Measurements from ENCODE around the gene FILIP1.
"Not testable (repeated sequence)": the region's sequence is repeated elsewhere in the genome, so short reads cannot be mapped to it uniquely, and the experiment has no call there.

Gene FILIP1

GRCh38 chr6:75419416-75419815, 74.2 kb downstream of the FILIP1 start:
- H3K27ac ChIP-seq (ENCODE audit: low read depth, low read length) = no peak overlapping the region
- H3K9me3 ChIP-seq (ENCODE audit: control insufficient read depth, insufficient read depth, low read depth, low read length) = no peaks in the 10 kb centered on the region
- no peaks in the 10 kb centered on the region for H3K27me3 ChIP-seq (ENCODE audit: control insufficient read depth, insufficient read depth, low read length)
- no peak overlapping the region for H3K4me3 ChIP-seq (ENCODE audit: low read depth, low read length)
- no peaks in the 10 kb centered on the region; the same call in 1 of the 2 replicates for H3K4me1 ChIP-seq (ENCODE audit: control insufficient read depth, insufficient read depth, low read length)
- no peaks in the 10 kb centered on the region for H3K36me3 ChIP-seq (ENCODE audit: control insufficient read depth, insufficient read depth, low read length)
- H3K9ac ChIP-seq (ENCODE audit: low read length) = no peak overlapping the region

DNA sequence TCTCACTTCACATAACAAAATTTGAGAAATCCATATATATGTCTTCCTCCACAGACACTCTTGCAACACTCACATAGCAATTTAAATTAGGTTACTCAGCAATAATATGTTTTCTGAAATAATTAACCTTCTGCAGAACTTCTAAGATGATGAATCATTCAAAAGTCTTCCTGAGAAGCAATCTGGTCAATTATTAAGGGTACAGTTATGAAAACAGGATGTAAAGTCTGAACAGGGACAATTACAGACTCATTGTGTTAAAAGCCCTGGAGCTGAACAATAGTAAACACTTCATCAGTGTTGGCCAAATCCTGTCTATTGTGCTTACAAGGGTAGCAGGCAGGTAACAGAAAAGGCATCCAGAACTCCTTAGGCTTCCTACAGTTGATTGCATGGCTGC, 75.4 kb downstream of the FILIP1 start:
- no peaks in the 10 kb centered on the region for H3K9me3 ChIP-seq (ENCODE audit: control insufficient read depth, insufficient read depth, low read depth, low read length)
- H3K4me1 ChIP-seq (ENCODE audit: control insufficient read depth, insufficient read depth, low read length) = no peaks in the 10 kb centered on the region; the same call in 1 of the 2 replicates
- H3K9ac ChIP-seq (ENCODE audit: low read length) = no peak overlapping the region
- H3K27ac ChIP-seq (ENCODE audit: low read depth, low read length) = no peak overlapping the region
- H3K36me3 ChIP-seq (ENCODE audit: control insufficient read depth, insufficient read depth, low read length) = no peaks in the 10 kb centered on the region
- no peaks in the 10 kb centered on the region for H3K27me3 ChIP-seq (ENCODE audit: control insufficient read depth, insufficient read depth, low read length)
- H3K4me3 ChIP-seq (ENCODE audit: low read depth, low read length) = no peak overlapping the region

DNA sequence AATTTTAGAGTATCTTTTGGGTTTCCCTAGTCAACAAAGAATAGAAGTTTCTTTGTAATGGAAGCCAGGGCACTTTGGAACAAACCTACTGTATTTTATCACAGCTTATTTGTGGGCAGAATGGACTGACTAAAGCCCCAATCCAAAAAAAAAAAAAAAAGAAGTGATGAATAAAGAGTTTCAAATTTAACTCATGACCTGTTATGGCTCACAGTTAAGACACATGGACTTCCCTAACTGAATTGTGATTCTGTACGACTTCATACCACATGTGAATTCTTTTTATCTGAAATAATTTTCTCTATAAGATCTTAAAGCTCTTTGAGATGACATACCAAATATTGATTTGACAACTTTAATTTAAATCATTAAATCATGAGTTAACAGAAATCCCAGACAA, 77.2 kb downstream of the FILIP1 start:
- Histone ChIP-seq H3K4me1 (ENCODE audit: control insufficient read depth, insufficient read depth, low read length) (no peaks in the 10 kb centered on the region; the same call in 1 of the 2 replicates), H3K4me3 (ENCODE audit: low read depth, low read length) (no peak overlapping the region), H3K27me3 (ENCODE audit: control insufficient read depth, insufficient read depth, low read length) (no peaks in the 10 kb centered on the region), H3K9me3 (ENCODE audit: control insufficient read depth, insufficient read depth, low read depth, low read length) (no peaks in the 10 kb centered on the region), H3K9ac (ENCODE audit: low read length) (no peak overlapping the region), H3K27ac (ENCODE audit: low read depth, low read length) (no peak overlapping the region), H3K36me3 (ENCODE audit: control insufficient read depth, insufficient read depth, low read length) (no peaks in the 10 kb centered on the region)

DNA sequence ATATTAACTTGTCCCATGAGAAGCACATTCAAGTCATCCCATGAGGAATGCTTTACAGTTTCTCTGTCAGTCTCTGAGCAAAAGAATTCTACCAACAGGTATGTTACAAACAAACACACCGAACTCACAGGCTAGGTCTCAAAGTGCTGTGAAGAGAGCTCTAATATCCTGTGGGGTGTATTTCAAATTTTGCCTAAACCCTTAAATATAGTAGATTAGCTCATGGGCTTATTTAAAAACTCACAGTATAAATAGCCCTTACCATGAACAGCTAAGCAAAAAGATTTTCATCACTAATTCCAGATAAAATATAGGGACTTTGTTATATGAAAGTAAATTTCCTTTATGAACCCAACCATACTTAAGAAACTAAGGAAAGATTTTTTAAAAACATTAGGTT, 77.8 kb downstream of the FILIP1 start:
- H3K4me3 ChIP-seq (ENCODE audit: low read depth, low read length) = no peak overlapping the region
- no peak overlapping the region for H3K9ac ChIP-seq (ENCODE audit: low read length)
- no peaks in the 10 kb centered on the region for H3K36me3 ChIP-seq (ENCODE audit: control insufficient read depth, insufficient read depth, low read length)
- no peak overlapping the region for H3K27ac ChIP-seq (ENCODE audit: low read depth, low read length)
- no peaks in the 10 kb centered on the region for H3K27me3 ChIP-seq (ENCODE audit: control insufficient read depth, insufficient read depth, low read length)
- H3K4me1 ChIP-seq (ENCODE audit: control insufficient read depth, insufficient read depth, low read length) = no peaks in the 10 kb centered on the region; the same call in 1 of the 2 replicates
- H3K9me3 ChIP-seq (ENCODE audit: control insufficient read depth, insufficient read depth, low read depth, low read length) = no peaks in the 10 kb centered on the region

GRCh38 chr6:75414445-75415021, 79.1 kb downstream of the FILIP1 start:
- Histone ChIP-seq H3K9ac (ENCODE audit: low read length) (no peak overlapping the region), H3K4me1 (ENCODE audit: control insufficient read depth, insufficient read depth, low read length) (no peaks in the 10 kb centered on the region; the same call in 1 of the 2 replicates), H3K27me3 (ENCODE audit: control insufficient read depth, insufficient read depth, low read length) (no peaks in the 10 kb centered on the region), H3K27ac (ENCODE audit: low read depth, low read length) (no peak overlapping the region), H3K9me3 (ENCODE audit: control insufficient read depth, insufficient read depth, low read depth, low read length) (peaks cover 6% of the 10 kb centered on the region; the same call in 1 of the 2 replicates), H3K36me3 (ENCODE audit: control insufficient read depth, insufficient read depth, low read length) (no peaks in the 10 kb centered on the region), H3K4me3 (ENCODE audit: low read depth, low read length) (no peak overlapping the region)

DNA sequence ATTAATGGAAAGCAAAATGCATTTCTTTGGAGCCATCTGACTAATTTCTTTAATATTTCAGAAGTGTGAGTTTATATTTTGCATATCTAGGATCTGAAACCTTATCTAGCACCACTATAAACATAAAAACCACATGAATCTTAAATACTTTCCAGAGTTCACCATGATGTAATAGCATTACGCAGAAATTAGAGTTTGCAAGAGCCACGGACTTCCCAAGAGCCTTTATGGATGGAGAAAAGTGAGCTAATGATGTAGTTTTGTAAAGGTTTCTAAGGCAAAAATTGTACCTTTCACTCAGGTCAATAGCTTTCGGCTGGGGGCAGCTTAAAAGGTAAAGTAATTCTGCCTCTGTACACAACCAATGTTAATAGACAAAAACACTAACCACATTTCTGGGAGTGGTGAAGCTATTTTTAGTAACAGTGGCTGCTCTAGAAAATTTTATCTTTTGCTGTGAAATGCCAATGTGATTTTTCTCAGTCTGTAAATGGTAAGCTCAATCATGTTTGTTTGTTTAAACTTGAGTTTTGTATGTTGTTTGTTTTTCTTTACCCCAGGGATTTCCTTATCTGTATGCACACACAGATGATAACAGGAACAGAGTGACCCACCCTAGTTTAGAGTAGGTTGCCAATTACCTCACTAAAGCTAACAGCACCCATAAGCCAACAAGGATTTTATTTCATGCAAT, 80.5 kb downstream of the FILIP1 start:
- Histone ChIP-seq H3K9ac (ENCODE audit: low read length) (no peak overlapping the region), H3K9me3 (ENCODE audit: control insufficient read depth, insufficient read depth, low read depth, low read length) (peaks cover 6% of the 10 kb centered on the region; the same call in 1 of the 2 replicates), H3K27ac (ENCODE audit: low read depth, low read length) (no peak overlapping the region), H3K4me3 (ENCODE audit: low read depth, low read length) (no peak overlapping the region), H3K4me1 (ENCODE audit: control insufficient read depth, insufficient read depth, low read length) (no peaks in the 10 kb centered on the region; the same call in 1 of the 2 replicates), H3K36me3 (ENCODE audit: control insufficient read depth, insufficient read depth, low read length) (no peaks in the 10 kb centered on the region), H3K27me3 (ENCODE audit: control insufficient read depth, insufficient read depth, low read length) (no peaks in the 10 kb centered on the region)

GRCh38 chr6:75410564-75410963, 83.0 kb downstream of the FILIP1 start:
- H3K36me3 ChIP-seq (ENCODE audit: control insufficient read depth, insufficient read depth, low read length); H3K9ac ChIP-seq (ENCODE audit: low read length); H3K9me3 ChIP-seq (ENCODE audit: control insufficient read depth, insufficient read depth, low read depth, low read length); H3K27ac ChIP-seq (ENCODE audit: low read depth, low read length); H3K4me1 ChIP-seq (ENCODE audit: control insufficient read depth, insufficient read depth, low read length); H3K27me3 ChIP-seq (ENCODE audit: control insufficient read depth, insufficient read depth, low read length); H3K4me3 ChIP-seq (ENCODE audit: low read depth, low read length): not testable (repeated sequence)

DNA sequence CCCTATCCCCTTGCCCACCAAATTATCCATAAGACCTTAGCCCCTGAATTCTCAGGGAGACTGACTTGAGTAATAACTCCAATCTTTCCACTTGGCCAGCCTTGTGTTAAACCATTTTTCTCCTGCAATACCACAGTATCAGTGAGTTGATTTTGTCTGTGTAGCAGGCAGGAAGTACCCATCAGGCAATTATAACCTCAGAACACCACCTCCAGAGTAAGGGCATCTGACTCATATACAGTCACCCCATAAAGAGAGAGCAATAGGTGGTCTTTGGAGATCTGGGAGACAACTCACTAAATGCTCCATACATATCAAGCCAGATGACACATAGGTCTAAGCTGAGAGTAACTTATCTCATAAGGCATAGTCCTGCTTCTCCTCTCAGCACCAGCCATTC, 83.7 kb downstream of the FILIP1 start:
- no peak overlapping the region for H3K4me3 ChIP-seq (ENCODE audit: low read depth, low read length)
- H3K27ac ChIP-seq (ENCODE audit: low read depth, low read length) = no peak overlapping the region
- no peaks in the 10 kb centered on the region for H3K36me3 ChIP-seq (ENCODE audit: control insufficient read depth, insufficient read depth, low read length)
- H3K9ac ChIP-seq (ENCODE audit: low read length) = no peak overlapping the region
- H3K27me3 ChIP-seq (ENCODE audit: control insufficient read depth, insufficient read depth, low read length) = no peaks in the 10 kb centered on the region
- no peaks in the 10 kb centered on the region; the same call in 1 of the 2 replicates for H3K4me1 ChIP-seq (ENCODE audit: control insufficient read depth, insufficient read depth, low read length)
- peaks cover 6% of the 10 kb centered on the region; the same call in 1 of the 2 replicates for H3K9me3 ChIP-seq (ENCODE audit: control insufficient read depth, insufficient read depth, low read depth, low read length)

GRCh38 chr6:75409286-75409685, 84.3 kb downstream of the FILIP1 start:
- no peak overlapping the region for H3K4me3 ChIP-seq (ENCODE audit: low read depth, low read length)
- no peaks in the 10 kb centered on the region for H3K36me3 ChIP-seq (ENCODE audit: control insufficient read depth, insufficient read depth, low read length)
- H3K27me3 ChIP-seq (ENCODE audit: control insufficient read depth, insufficient read depth, low read length) = no peaks in the 10 kb centered on the region
- H3K9me3 ChIP-seq (ENCODE audit: control insufficient read depth, insufficient read depth, low read depth, low read length) = peaks cover 6% of the 10 kb centered on the region; the same call in 1 of the 2 replicates
- no peak overlapping the region for H3K9ac ChIP-seq (ENCODE audit: low read length)
- no peaks in the 10 kb centered on the region; the same call in 1 of the 2 replicates for H3K4me1 ChIP-seq (ENCODE audit: control insufficient read depth, insufficient read depth, low read length)
- no peak overlapping the region for H3K27ac ChIP-seq (ENCODE audit: low read depth, low read length)

DNA sequence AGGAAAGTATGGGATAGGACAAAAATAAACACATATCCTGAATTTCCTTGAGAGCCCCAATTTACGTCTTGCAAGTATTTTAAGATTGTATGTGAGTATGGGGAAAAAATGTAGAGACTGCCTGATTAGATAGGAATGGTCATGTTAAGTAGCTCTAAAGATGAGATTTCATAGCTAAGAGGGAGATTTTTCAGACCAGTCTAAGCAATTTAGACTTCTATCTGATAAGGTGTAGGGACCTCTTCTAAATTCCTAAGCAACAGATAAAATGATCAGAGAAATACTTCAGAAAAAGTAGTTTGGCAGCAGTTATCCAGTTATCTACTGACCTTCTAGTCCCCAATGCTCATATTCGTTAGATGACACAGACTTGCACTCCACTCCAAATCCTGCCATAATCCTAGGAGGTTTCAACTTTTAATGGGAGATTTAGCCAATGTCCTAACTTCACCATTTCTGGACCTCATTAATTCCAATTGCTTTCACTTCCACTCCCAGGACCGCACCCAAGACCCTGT, 90.0 kb downstream of the FILIP1 start:
- Histone ChIP-seq H3K9ac (ENCODE audit: low read length) (no peak overlapping the region), H3K27ac (ENCODE audit: low read depth, low read length) (no peak overlapping the region), H3K4me3 (ENCODE audit: low read depth, low read length) (no peak overlapping the region), H3K27me3 (ENCODE audit: control insufficient read depth, insufficient read depth, low read length) (no peaks in the 10 kb centered on the region), H3K4me1 (ENCODE audit: control insufficient read depth, insufficient read depth, low read length) (no peaks in the 10 kb centered on the region), H3K36me3 (ENCODE audit: control insufficient read depth, insufficient read depth, low read length) (no peaks in the 10 kb centered on the region), H3K9me3 (ENCODE audit: control insufficient read depth, insufficient read depth, low read depth, low read length) (no peaks in the 10 kb centered on the region)

- Histone ChIP-seq H3K4me3 (ENCODE audit: low read depth, low read length) (no peak overlapping the region), H3K9me3 (ENCODE audit: control insufficient read depth, insufficient read depth, low read depth, low read length) (no peaks in the 10 kb centered on the region), H3K36me3 (ENCODE audit: control insufficient read depth, insufficient read depth, low read length) (no peaks in the 10 kb centered on the region), H3K4me1 (ENCODE audit: control insufficient read depth, insufficient read depth, low read length) (no peaks in the 10 kb centered on the region), H3K27me3 (ENCODE audit: control insufficient read depth, insufficient read depth, low read length) (no peaks in the 10 kb centered on the region), H3K9ac (ENCODE audit: low read length) (no peak overlapping the region), H3K27ac (ENCODE audit: low read depth, low read length) (no peak overlapping the region)
These were observed 91.3 kb downstream of the FILIP1 start for GRCh38 chr6:75402296-75402695.
